ENCODE results near the gene ADNP. TPM values are rescaled to one million over a fixed set of nuclear protein-coding genes. Genes with fewer than 3 reads are reported as not detected.

The ADNP gene
- total and polyA plus RNA-seq, 2 of the 13 experiments (the other 11 are each of a cell fraction or from before 2014, with no cell fraction given): 21.0 to 21.5 TPM

DNA sequence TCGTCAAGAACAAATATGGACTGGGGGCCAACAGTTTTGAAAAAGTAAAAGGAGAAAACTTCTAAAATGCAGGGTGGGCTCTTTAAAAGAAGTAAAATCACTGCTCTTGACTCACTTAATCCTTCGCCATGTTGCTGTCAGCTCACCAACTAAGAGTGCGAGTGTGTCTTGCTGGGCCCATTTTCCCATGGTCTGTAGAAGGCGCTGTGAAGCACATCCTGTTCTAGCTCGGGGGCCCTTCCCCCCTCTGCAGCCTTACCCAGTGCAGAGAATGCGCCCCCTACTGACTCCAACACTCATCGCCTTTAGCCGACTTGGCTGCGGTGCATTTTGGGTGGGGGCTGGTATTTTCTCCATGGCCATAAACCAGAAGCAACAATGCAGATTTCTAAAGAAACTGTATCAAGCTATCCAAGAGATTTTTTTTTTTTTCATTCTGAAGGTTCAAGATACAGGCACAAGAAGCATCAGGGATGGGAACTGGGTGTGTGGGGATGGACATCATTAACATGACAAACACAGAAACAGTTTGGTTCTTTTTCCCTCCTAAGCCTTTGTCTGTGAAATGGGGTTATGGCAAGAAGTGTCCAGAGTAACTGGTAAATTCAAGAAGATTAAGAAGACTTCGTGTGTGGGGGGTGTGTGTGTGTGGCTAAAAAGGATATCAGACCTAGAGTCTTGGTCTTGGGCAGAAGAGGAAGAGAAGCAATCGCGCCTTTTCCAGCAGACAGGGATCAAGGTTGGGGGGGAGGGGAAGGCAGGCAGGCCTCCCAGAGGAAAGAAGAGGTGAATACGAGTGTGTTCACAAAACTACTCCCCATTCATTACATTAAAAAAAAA is 1.7 kb downstream of the ADNP start:
- peak overlapping the region; percentile 85 for H3K4me2 ChIP-seq (ENCODE audit: low read depth, low read length)
- peaks cover 14 to 45% of the 10 kb centered on the region in 2 experiments for H3K36me3 ChIP-seq (replicated peaks in 1 of 2; ENCODE audit: control insufficient read depth in 1 of 2, insufficient read depth in 2 of 2, low read length in 2 of 2)
- peak overlapping the region; percentile 78 for H3K9ac ChIP-seq (ENCODE audit: insufficient read depth, low read depth, low read length)
- BruUV-seq (replicated peaks): no TSS peak
- FAIRE-seq (peak; percentile 81), DNase-seq (ENCODE audit: low spot score) (peak; percentile 97), ATAC-seq (peak; percentile 87)
- H3K4me1 ChIP-seq (ENCODE audit: insufficient read depth, low read length): peaks cover 40% of the 10 kb centered on the region
- H3K27me3 ChIP-seq (ENCODE audit: control insufficient read depth in 1 of 2, insufficient read depth in 2 of 2, low read length in 2 of 2): no peaks in the 10 kb centered on the region
- 20% methylated on average over 13 of the region's 13 CpGs for WGBS (ENCODE audit: low lambda C conversion rate)
- H2AFZ ChIP-seq (ENCODE audit: low read length): no peak overlapping the region
- H3K4me3 ChIP-seq (replicated peaks in 1 of 3; ENCODE audit: insufficient read depth in 1 of 3, low read depth in 2 of 3, low read length in 3 of 3): peak overlapping the region; percentile 82 to 97 (median 96)
- no peaks in the 10 kb centered on the region for H3K9me3 ChIP-seq (ENCODE audit: low read length)
- H4K20me1 ChIP-seq (ENCODE audit: insufficient read depth, low read length): peaks cover 47% of the 10 kb centered on the region
- CTCF ChIA-PET (ENCODE audit: low intra/inter-chr PET ratio, low total read pairs): interaction anchor here (1.0 to 4.7 kb wide), 6 partner anchors 9 to 139 kb away, joined by 3 to 62 read pairs (median 12); partner anchors contain the start of genes BCAS4, DPM1 and MOCS3
- POLR2A ChIA-PET: interaction anchor here (0.5 to 4.3 kb wide), 13 partner anchors 9 to 140 kb away, joined by 3 to 87 read pairs (median 5); partner anchors contain the start of genes BCAS4, DPM1 and MOCS3
- intact Hi-C loops (cut with micrococcal nuclease; ENCODE audit: unreplicated experiment): loop anchor here (1.0 to 5.0 kb wide), 4 partner anchors 27 to 134 kb away; partner anchors contain the start of gene BCAS4
- H3K27ac ChIP-seq (ENCODE audit: extremely low read length, insufficient read depth, low read length): peak overlapping the region; percentile 73
- in situ Hi-C loops (cut with HindIII; ENCODE audit: extremely low pct_ligation_motif_present, low pct_unique_long_range_greater_than_20kb): loop anchor here (10.0 kb wide), 1 partner anchor 135 kb away; the partner anchor contains the start of gene BCAS4
- peaks cover 59% of the 10 kb centered on the region for H3K79me2 ChIP-seq (ENCODE audit: insufficient read depth, low read length)
- TF ChIP-seq, protein P1, sequence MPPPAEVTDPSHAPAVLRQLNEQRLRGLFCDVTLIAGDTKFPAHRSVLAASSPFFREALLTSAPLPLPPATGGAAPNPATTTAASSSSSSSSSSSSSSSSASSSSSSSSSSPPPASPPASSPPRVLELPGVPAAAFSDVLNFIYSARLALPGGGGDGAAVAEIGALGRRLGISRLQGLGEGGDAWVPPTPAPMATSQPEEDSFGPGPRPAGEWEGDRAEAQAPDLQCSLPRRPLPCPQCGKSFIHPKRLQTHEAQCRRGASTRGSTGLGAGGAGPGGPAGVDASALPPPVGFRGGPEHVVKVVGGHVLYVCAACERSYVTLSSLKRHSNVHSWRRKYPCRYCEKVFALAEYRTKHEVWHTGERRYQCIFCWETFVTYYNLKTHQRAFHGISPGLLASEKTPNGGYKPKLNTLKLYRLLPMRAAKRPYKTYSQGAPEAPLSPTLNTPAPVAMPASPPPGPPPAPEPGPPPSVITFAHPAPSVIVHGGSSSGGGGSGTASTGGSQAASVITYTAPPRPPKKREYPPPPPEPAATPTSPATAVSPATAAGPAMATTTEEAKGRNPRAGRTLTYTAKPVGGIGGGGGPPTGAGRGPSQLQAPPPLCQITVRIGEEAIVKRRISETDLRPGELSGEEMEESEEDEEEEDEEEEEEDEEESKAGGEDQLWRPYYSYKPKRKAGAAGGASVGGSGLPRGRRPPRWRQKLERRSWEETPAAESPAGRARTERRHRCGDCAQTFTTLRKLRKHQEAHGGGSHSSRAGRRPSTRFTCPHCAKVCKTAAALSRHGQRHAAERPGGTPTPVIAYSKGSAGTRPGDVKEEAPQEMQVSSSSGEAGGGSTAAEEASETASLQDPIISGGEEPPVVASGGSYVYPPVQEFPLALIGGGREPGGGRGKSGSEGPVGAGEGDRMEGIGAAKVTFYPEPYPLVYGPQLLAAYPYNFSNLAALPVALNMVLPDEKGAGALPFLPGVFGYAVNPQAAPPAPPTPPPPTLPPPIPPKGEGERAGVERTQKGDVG (CRISPR knock-in tag; IDR thresholded peaks at IDR 0.05; ENCODE audit: borderline replicate concordance): peak; percentile 85; the same call in 1 of the 2 replicates
- no peak for TF ChIP-seq MTA3 (CRISPR knock-in tag; IDR thresholded peaks at IDR 0.05)
- TF ChIP-seq, protein P2, sequence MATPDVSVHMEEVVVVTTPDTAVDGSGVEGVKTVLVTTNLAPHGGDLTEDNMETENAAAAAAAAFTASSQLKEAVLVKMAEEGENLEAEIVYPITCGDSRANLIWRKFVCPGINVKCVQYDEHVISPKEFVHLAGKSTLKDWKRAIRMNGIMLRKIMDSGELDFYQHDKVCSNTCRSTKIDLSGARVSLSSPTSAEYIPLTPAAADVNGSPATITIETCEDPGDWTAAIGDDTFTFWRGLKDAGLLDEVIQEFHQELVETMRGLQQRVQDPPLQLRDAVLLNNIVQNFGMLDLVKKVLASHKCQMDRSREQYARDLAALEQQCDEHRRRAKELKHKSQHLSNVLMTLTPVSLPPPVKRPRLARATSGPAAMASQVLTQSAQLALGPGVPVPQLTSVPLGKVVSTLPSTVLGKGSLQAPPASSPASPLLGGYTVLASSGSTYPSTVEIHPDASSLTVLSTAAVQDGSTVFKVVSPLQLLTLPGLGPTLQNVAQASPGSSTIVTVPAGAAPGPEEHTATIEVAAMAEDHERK (CRISPR knock-in tag; IDR thresholded peaks at IDR 0.05; ENCODE audit: low read depth): no peak
- 0 out of 2 replicates have a peak, but pooled peaks have one; percentile 49 for TF ChIP-seq MYNN (CRISPR knock-in tag; IDR thresholded peaks at IDR 0.05; ENCODE audit: low read depth)
- TF ChIP-seq, protein P3, sequence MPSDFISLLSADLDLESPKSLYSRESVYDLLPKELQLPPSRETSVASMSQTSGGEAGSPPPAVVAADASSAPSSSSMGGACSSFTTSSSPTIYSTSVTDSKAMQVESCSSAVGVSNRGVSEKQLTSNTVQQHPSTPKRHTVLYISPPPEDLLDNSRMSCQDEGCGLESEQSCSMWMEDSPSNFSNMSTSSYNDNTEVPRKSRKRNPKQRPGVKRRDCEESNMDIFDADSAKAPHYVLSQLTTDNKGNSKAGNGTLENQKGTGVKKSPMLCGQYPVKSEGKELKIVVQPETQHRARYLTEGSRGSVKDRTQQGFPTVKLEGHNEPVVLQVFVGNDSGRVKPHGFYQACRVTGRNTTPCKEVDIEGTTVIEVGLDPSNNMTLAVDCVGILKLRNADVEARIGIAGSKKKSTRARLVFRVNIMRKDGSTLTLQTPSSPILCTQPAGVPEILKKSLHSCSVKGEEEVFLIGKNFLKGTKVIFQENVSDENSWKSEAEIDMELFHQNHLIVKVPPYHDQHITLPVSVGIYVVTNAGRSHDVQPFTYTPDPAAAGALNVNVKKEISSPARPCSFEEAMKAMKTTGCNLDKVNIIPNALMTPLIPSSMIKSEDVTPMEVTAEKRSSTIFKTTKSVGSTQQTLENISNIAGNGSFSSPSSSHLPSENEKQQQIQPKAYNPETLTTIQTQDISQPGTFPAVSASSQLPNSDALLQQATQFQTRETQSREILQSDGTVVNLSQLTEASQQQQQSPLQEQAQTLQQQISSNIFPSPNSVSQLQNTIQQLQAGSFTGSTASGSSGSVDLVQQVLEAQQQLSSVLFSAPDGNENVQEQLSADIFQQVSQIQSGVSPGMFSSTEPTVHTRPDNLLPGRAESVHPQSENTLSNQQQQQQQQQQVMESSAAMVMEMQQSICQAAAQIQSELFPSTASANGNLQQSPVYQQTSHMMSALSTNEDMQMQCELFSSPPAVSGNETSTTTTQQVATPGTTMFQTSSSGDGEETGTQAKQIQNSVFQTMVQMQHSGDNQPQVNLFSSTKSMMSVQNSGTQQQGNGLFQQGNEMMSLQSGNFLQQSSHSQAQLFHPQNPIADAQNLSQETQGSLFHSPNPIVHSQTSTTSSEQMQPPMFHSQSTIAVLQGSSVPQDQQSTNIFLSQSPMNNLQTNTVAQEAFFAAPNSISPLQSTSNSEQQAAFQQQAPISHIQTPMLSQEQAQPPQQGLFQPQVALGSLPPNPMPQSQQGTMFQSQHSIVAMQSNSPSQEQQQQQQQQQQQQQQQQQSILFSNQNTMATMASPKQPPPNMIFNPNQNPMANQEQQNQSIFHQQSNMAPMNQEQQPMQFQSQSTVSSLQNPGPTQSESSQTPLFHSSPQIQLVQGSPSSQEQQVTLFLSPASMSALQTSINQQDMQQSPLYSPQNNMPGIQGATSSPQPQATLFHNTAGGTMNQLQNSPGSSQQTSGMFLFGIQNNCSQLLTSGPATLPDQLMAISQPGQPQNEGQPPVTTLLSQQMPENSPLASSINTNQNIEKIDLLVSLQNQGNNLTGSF (CRISPR knock-in tag; IDR thresholded peaks at IDR 0.05): no peak
- 0 out of 2 replicates have a peak, but pooled peaks have one; percentile 43 for TF ChIP-seq ZNF878 (CRISPR knock-in tag; IDR thresholded peaks at IDR 0.05)
- no peak for TF ChIP-seq ZNF7 (CRISPR knock-in tag; IDR thresholded peaks at IDR 0.05)
- TF ChIP-seq ZSCAN12 (CRISPR knock-in tag; IDR thresholded peaks at IDR 0.05): no peak
- peak; percentile 85 for TF ChIP-seq MED1 (CRISPR knock-in tag; IDR thresholded peaks at IDR 0.05)
- TF ChIP-seq FOSL2 (CRISPR knock-in tag; IDR thresholded peaks at IDR 0.05): peak; percentile 84
- TF ChIP-seq AHR (CRISPR knock-in tag; IDR thresholded peaks at IDR 0.05): peak; percentile 97
- no peak for TF ChIP-seq SRSF9 (IDR thresholded peaks at IDR 0.05; ENCODE audit: borderline replicate concordance, insufficient read depth, low read depth, low read length, poor library complexity, severe bottlenecking)

Measured in HepG2 (cell line).